Liver (tissue), 9 donors: ENCODE data around the gene CRTAP. TPM values are rescaled to one million over a fixed set of nuclear protein-coding genes. Genes with fewer than 3 reads are reported as not detected.

Experiments
- DNase-seq: peaks from one replicate; pipeline ENCODE4 v3.0.0-alpha.2; 2017; ENCODE audit warnings: low spot score
- H3K27ac ChIP-seq, 2 donors: one replicate each; pipeline ENCODE4 v1.7.0; 2013; ENCODE audit warnings: inconsistent platforms in 2 of 2, low read length in 2 of 2, control low read depth in 1 of 2, low read depth in 1 of 2, mild to moderate bottlenecking in 1 of 2
- H3K27me3 ChIP-seq, 4 donors: one replicate each; pipeline versions ENCODE4 v1.6.1 to v1.7.0; 2013; ENCODE audit warnings: low read length in 3 of 4, inconsistent platforms in 1 of 4, mild to moderate bottlenecking in 1 of 4, moderate library complexity in 1 of 4; ENCODE audit not compliant: control insufficient read depth in 4 of 4, insufficient read depth in 4 of 4
- H3K36me3 ChIP-seq, 4 donors: one replicate each; pipeline versions ENCODE4 v1.6.1 to v1.7.0; 2013; ENCODE audit warnings: low read length in 3 of 4, mild to moderate bottlenecking in 3 of 4, low read depth in 1 of 4, moderate library complexity in 1 of 4; ENCODE audit not compliant: control insufficient read depth in 4 of 4, insufficient read depth in 3 of 4
- H3K4me1 ChIP-seq, 4 donors: one replicate each; pipeline versions ENCODE4 v1.6.1 to v1.7.0; 2013; ENCODE audit warnings: low read length in 3 of 4, mild to moderate bottlenecking in 3 of 4, moderate library complexity in 1 of 4; ENCODE audit not compliant: control insufficient read depth in 4 of 4, insufficient read depth in 4 of 4
- H3K4me3 ChIP-seq, 3 donors: one replicate each; pipeline versions ENCODE4 v1.6.1 to v1.7.0; 2013; ENCODE audit warnings: low read length in 3 of 3, control low read depth in 1 of 3, low read depth in 1 of 3, mild to moderate bottlenecking in 1 of 3
- H3K9ac ChIP-seq, 2 donors: one replicate each; pipeline ENCODE4 v1.7.0; 2013; ENCODE audit warnings: low read length in 2 of 2, mild to moderate bottlenecking in 2 of 2, moderate library complexity in 2 of 2, control low read depth in 1 of 2, low read depth in 1 of 2
- H3K9me3 ChIP-seq, 4 donors: one replicate each; pipeline versions ENCODE4 v1.6.1 to v1.7.0; 2013; ENCODE audit warnings: low read length in 3 of 4; ENCODE audit not compliant: control insufficient read depth in 4 of 4
- ATF3 ChIP-seq: IDR thresholded peaks from 2 replicates; pipeline ENCODE4 v1.6.1; 2016; ENCODE audit warnings: antibody characterized with exemption
- CTCF ChIP-seq: fragments of 150-350 bp; IDR thresholded peaks from 2 replicates; pipeline ENCODE4 v1.5.1; 2017; ENCODE audit warnings: improper control_type of control experiment, low read depth, low read length; ENCODE audit not compliant: missing input control
- EGR1 ChIP-seq, 2 donors: IDR thresholded peaks; 2 replicates each; pipeline ENCODE4 v1.6.1; 2016 to 2018; ENCODE audit warnings: antibody characterized with exemption in 2 of 2, low read depth in 2 of 2
- FOXA1 ChIP-seq: IDR thresholded peaks from 2 replicates; pipeline ENCODE4 v1.6.1; 2016; ENCODE audit warnings: antibody characterized with exemption
- GABPA ChIP-seq, 2 donors: IDR thresholded peaks in 1 of 2; conservative IDR thresholded peaks in 1 of 2; 2 replicates each; pipeline ENCODE4 v1.6.1; 2016; ENCODE audit warnings: antibody characterized with exemption in 2 of 2, mild to moderate bottlenecking in 1 of 2, moderate library complexity in 1 of 2
- HNF4A ChIP-seq, 2 donors: conservative IDR thresholded peaks; 2 replicates each; pipeline ENCODE4 v1.6.1; 2016; ENCODE audit warnings: antibody characterized with exemption in 2 of 2, mild to moderate bottlenecking in 2 of 2
- JUND ChIP-seq, 2 donors: IDR thresholded peaks; 2 replicates each; pipeline ENCODE4 v1.6.1; 2016; ENCODE audit warnings: antibody characterized with exemption in 2 of 2
- NR2F2 ChIP-seq: IDR thresholded peaks from 2 replicates; pipeline ENCODE4 v1.6.1; 2016; ENCODE audit warnings: antibody characterized with exemption
- RAD21 ChIP-seq, 2 donors: IDR thresholded peaks; 2 replicates each; pipeline ENCODE4 v1.6.1; 2016; ENCODE audit warnings: antibody characterized with exemption in 2 of 2, mild to moderate bottlenecking in 2 of 2
- REST ChIP-seq: IDR thresholded peaks from 2 replicates; pipeline ENCODE4 v1.6.1; 2016; ENCODE audit warnings: antibody characterized with exemption, mild to moderate bottlenecking
- RXRA ChIP-seq, 2 donors: IDR thresholded peaks; 2 replicates each; pipeline ENCODE4 v1.6.1; 2017 to 2018; ENCODE audit warnings: antibody characterized with exemption in 2 of 2, mild to moderate bottlenecking in 1 of 2
- SP1 ChIP-seq: IDR thresholded peaks from 2 replicates; pipeline ENCODE4 v1.6.1; 2018; ENCODE audit warnings: antibody characterized with exemption, mild to moderate bottlenecking
- TAF1 ChIP-seq: conservative IDR thresholded peaks from 2 replicates; pipeline ENCODE4 v1.6.1; 2016; ENCODE audit warnings: antibody characterized with exemption, mild to moderate bottlenecking
- YY1 ChIP-seq: IDR thresholded peaks from 2 replicates; pipeline ENCODE4 v1.6.1; 2016; ENCODE audit warnings: antibody characterized with exemption, mild to moderate bottlenecking
- ZBTB33 ChIP-seq: IDR thresholded peaks from 2 replicates; pipeline ENCODE4 v1.6.1; 2016; ENCODE audit warnings: antibody characterized with exemption
- WGBS: extraction: QIAGEN DNeasy Blood & Tissue Kit; methylation state at CpG from one replicate; pipeline ENCODE4 v1.1.7; 2013; 5-methylcytosine and 5-hydroxymethylcytosine counted together
- polyA plus RNA-seq, 2 donors: library from polyadenylated mRNA; stranded (reverse) in 1 of 2; unstranded in 1 of 2; fragments of 200-250 nt in 1 of 2; fragments of >200 nt in 1 of 2; fragmentation: Nextera tagmentation in 1 of 2; extraction: Ambion mirVana in 1 of 2; gene quantifications; one replicate each; pipeline versions ENCODE4 v1.2.1 to v1.2.3, GENCODE V29; 2013 to 2015
- total RNA-seq, 2 donors: library from RNA; depleted of rRNA; stranded (reverse); fragments of >200 nt; gene quantifications; one replicate each; pipeline ENCODE4 v1.2.3, GENCODE V29; 2014
- donor health status: healthy.
- donor health status: healthy.
- donor health status: healthy.
- donor health status: healthy.
- donor health status: healthy.

CRTAP gene
- total and polyA plus RNA-seq, 4 donors, result 26.5 to 47.6 (median 38.5) TPM

GRCh38 chr3:33100229-33100628, 13.6 kb upstream of the CRTAP start:
- TF ChIP-seq RXRA (IDR thresholded peaks at IDR 0.05) (no peak), EGR1 (IDR thresholded peaks at IDR 0.05; ENCODE audit: low read depth in 2 of 2) (no peak), FOXA1 (no peak), REST (no peak), SP1 (no peak), JUND (IDR thresholded peaks at IDR 0.05) (no peak), GABPA (IDR thresholded peaks at IDR 0.05 in 1 of 2, conservative IDR thresholded peaks at IDR 0.05 in 1 of 2) (no peak), HNF4A (conservative IDR thresholded peaks at IDR 0.05) (no peak), ZBTB33 (no peak), YY1 (no peak), CTCF (no peak), NR2F2 (no peak), ATF3 (no peak), RAD21 (IDR thresholded peaks at IDR 0.05) (no peak), TAF1 (no peak)
- no peak for DNase-seq
- H3K9me3 ChIP-seq, result no peaks in the 10 kb centered on the region
- H3K27me3 ChIP-seq, result no peaks in the 10 kb centered on the region
- no peak overlapping the region for H3K27ac ChIP-seq
- H3K9ac ChIP-seq, result no peak overlapping the region
- H3K36me3 ChIP-seq, result no peaks in the 10 kb centered on the region
- WGBS, result 87% methylated on average over 2 of the region's 2 CpGs
- no peak overlapping the region for H3K4me3 ChIP-seq
- peaks cover 0 to 14% (median 9%) of the 10 kb centered on the region in 4 donors for H3K4me1 ChIP-seq

- peaks cover 0 to 6% (median 3%) of the 10 kb centered on the region in 4 donors for H3K4me1 ChIP-seq
- no peaks in the 10 kb centered on the region for H3K9me3 ChIP-seq
- WGBS, result 98% methylated on average over 3 of the region's 3 CpGs
- TF ChIP-seq FOXA1, result no peak
- no peak for TF ChIP-seq EGR1 (IDR thresholded peaks at IDR 0.05; ENCODE audit: low read depth in 2 of 2)
- TF ChIP-seq CTCF, result no peak
- TF ChIP-seq ZBTB33, result no peak
- TF ChIP-seq HNF4A (conservative IDR thresholded peaks at IDR 0.05), result no peak
- TF ChIP-seq NR2F2, result no peak
- TF ChIP-seq TAF1, result no peak
- H3K9ac ChIP-seq, result no peak overlapping the region
- H3K27ac ChIP-seq, result no peak overlapping the region
- no peak for DNase-seq
- no peak overlapping the region for H3K4me3 ChIP-seq
- no peaks in the 10 kb centered on the region for H3K36me3 ChIP-seq
- H3K27me3 ChIP-seq, result no peaks in the 10 kb centered on the region
Measured at GRCh38 chr3:33103034-33103433, 10.8 kb upstream of the CRTAP start.
